ENCODE measurements around the gene OR13J1. TPM values are rescaled to one million over a fixed set of nuclear protein-coding genes. Genes with fewer than 3 reads are reported as not detected.
"Not testable (repeated sequence)": the region's sequence is repeated elsewhere in the genome, so short reads cannot be mapped to it uniquely, and the experiment has no call there.

OR13J1 gene
- not detected for polyA plus RNA-seq (2012; ENCODE audit: missing spikeins)

- TF ChIP-seq TAF1 (IDR thresholded peaks at IDR 0.05; ENCODE audit: borderline replicate concordance, low read depth, low read length), result no peak
- no peak for TF ChIP-seq POLR2AphosphoS5 (IDR thresholded peaks at IDR 0.05; ENCODE audit: low read depth, low read length)
- TF ChIP-seq POLR2A (IDR thresholded peaks at IDR 0.05; ENCODE audit: low read depth, low read length), result no peak
- FAIRE-seq, result no peak
These were observed at the start of gene OR13J1 for GRCh38 chr9:35870351-35870923. OR13J1 (minus strand) TSS chr9:35870401; CDS start chr9:35870401, 0 bp downstream.

GRCh38 chr9:35919212-35920008 lies 49.2 kb upstream of the OR13J1 start:
- TF ChIP-seq POLR2AphosphoS5 (IDR thresholded peaks at IDR 0.05; ENCODE audit: low read depth, low read length), result no peak
- no peak for TF ChIP-seq POLR2A (IDR thresholded peaks at IDR 0.05; ENCODE audit: low read depth, low read length)
- TF ChIP-seq TAF1 (IDR thresholded peaks at IDR 0.05; ENCODE audit: borderline replicate concordance, low read depth, low read length), result no peak
- FAIRE-seq (no peak), DNase-seq (ENCODE audit: insufficient read length) (no peak)

More at GRCh38 chr9:35870351-35870923, at the start of gene OR13J1:
- no peak for DNase-seq (ENCODE audit: insufficient read length)

GRCh38 chr9:35918780-35919179 lies 48.6 kb upstream of the OR13J1 start:
- FAIRE-seq (no peak), DNase-seq (ENCODE audit: insufficient read length) (no peak)
- TF ChIP-seq POLR2A (IDR thresholded peaks at IDR 0.05; ENCODE audit: low read depth, low read length) (no peak), POLR2AphosphoS5 (IDR thresholded peaks at IDR 0.05; ENCODE audit: low read depth, low read length) (no peak), TAF1 (IDR thresholded peaks at IDR 0.05; ENCODE audit: borderline replicate concordance, low read depth, low read length) (no peak)

- FAIRE-seq (no peak), DNase-seq (ENCODE audit: insufficient read length) (no peak)
- TF ChIP-seq POLR2AphosphoS5 (IDR thresholded peaks at IDR 0.05; ENCODE audit: low read depth, low read length) (no peak), TAF1 (IDR thresholded peaks at IDR 0.05; ENCODE audit: borderline replicate concordance, low read depth, low read length) (no peak), POLR2A (IDR thresholded peaks at IDR 0.05; ENCODE audit: low read depth, low read length) (no peak)
These were observed 47.1 kb upstream of the OR13J1 start for GRCh38 chr9:35917261-35917660.

- no peak for DNase-seq (ENCODE audit: insufficient read length)
- no peak for FAIRE-seq
- TF ChIP-seq POLR2A (IDR thresholded peaks at IDR 0.05; ENCODE audit: low read depth, low read length) (no peak), TAF1 (IDR thresholded peaks at IDR 0.05; ENCODE audit: borderline replicate concordance, low read depth, low read length) (no peak), POLR2AphosphoS5 (IDR thresholded peaks at IDR 0.05; ENCODE audit: low read depth, low read length) (no peak)
These were observed 45.6 kb upstream of the OR13J1 start for GRCh38 chr9:35915681-35916294.

GRCh38 chr9:35914301-35914807 lies 44.2 kb upstream of the OR13J1 start:
- TF ChIP-seq POLR2A (IDR thresholded peaks at IDR 0.05; ENCODE audit: low read depth, low read length), result no peak
- TF ChIP-seq POLR2AphosphoS5 (IDR thresholded peaks at IDR 0.05; ENCODE audit: low read depth, low read length), result no peak
- no peak for TF ChIP-seq TAF1 (IDR thresholded peaks at IDR 0.05; ENCODE audit: borderline replicate concordance, low read depth, low read length)
- DNase-seq (ENCODE audit: insufficient read length) (no peak), FAIRE-seq (peak; percentile 80)

- not testable (repeated sequence) for FAIRE-seq; DNase-seq (ENCODE audit: insufficient read length)
These were observed 43.2 kb upstream of the OR13J1 start for GRCh38 chr9:35913429-35913828.

GRCh38 chr9:35912791-35913400 lies 42.7 kb upstream of the OR13J1 start:
- FAIRE-seq (no peak), DNase-seq (ENCODE audit: insufficient read length) (no peak)
- no peak for TF ChIP-seq TAF1 (IDR thresholded peaks at IDR 0.05; ENCODE audit: borderline replicate concordance, low read depth, low read length)
- TF ChIP-seq POLR2AphosphoS5 (IDR thresholded peaks at IDR 0.05; ENCODE audit: low read depth, low read length), result no peak
- TF ChIP-seq POLR2A (IDR thresholded peaks at IDR 0.05; ENCODE audit: low read depth, low read length), result no peak

GRCh38 chr9:35911690-35912089 lies 41.5 kb upstream of the OR13J1 start:
- TF ChIP-seq POLR2A (IDR thresholded peaks at IDR 0.05; ENCODE audit: low read depth, low read length) (no peak), TAF1 (IDR thresholded peaks at IDR 0.05; ENCODE audit: borderline replicate concordance, low read depth, low read length) (no peak), POLR2AphosphoS5 (IDR thresholded peaks at IDR 0.05; ENCODE audit: low read depth, low read length) (no peak)
- no peak for FAIRE-seq
- no peak for DNase-seq (ENCODE audit: insufficient read length)

- FAIRE-seq, result no peak
- TF ChIP-seq POLR2A (IDR thresholded peaks at IDR 0.05; ENCODE audit: low read depth, low read length), result no peak
- DNase-seq (ENCODE audit: insufficient read length), result no peak
These were observed 40.6 kb upstream of the OR13J1 start for GRCh38 chr9:35910613-35911359.
